Measurements from ENCODE around the gene NXT1.

The NXT1 gene

GRCh38 chr20:23393996-23394775 lies 43.6 kb downstream of the NXT1 start:
- no peak for DNase-seq

GRCh38 chr20:23396950-23397627 lies 46.5 kb downstream of the NXT1 start:
- DNase-seq: no peak

DNA sequence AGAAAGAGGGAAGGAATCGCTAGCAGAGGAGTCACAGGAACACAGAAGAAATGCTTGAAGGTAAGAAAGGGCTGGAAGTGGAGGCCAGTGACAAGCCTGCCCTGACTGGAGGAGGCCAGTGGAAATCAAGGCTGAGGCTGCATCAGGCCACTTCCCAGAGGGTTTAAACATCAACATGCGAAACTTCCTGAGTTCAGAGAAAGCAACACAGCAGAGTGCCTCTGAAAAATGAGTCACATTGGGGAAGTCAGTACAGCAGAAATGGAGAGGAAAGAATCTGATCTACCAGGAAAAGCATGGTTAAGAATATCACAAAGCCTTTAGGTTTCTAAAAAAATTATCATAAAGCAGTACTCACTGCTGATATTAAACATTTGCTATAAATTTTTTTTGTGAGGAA lies 47.4 kb downstream of the NXT1 start:
- no peak for DNase-seq

DNA sequence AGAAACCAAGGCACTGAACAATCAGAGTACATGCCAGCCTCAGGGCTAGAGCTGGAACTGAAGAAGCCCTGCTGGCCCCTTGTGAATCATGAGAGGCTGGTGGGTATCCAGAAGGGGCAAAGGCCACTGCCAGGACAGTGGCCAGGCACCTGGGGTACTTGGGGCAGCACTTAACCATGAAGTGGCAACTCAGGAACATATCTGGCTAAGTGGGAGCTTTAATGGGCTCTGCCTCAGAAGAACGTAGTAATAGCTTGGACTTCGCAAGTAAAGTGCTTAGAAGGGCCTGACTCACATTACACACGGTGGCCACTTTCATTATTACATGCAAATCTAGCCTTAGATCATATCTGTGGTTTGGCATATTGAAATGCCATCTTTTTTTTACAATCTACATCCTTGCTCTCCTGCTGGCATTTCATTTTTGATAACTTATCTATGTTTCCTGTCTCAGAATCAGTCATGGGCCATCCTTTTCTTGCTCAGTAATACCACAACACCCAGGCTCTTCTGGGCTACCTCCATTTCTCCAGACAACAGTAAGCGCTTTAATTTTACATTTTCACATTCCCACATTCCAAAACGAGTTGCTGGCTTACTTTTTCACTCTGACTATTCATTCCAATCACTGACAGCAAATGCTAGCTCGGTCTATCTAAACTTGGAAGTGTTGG lies 49.1 kb downstream of the NXT1 start:
- no peak for DNase-seq

DNA sequence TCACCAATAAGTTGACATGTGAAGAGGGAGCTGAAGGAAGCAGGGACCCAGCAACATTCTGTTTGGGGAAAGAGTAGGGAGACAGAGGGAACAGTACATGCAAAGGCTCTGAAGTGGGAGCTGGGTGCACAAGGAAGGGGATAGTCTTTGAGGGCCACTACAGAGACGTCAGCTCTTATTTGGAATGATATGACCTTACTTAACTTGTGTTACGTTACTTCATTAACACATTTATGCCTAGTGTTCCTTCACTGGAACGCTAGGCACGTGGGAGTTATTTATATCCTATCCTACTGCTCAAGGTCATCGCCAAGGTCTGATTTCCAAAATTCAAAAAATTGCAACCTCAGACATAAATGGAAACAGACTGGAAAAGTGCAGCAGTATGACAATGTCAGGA lies 50.5 kb downstream of the NXT1 start:
- no peak for DNase-seq

DNA sequence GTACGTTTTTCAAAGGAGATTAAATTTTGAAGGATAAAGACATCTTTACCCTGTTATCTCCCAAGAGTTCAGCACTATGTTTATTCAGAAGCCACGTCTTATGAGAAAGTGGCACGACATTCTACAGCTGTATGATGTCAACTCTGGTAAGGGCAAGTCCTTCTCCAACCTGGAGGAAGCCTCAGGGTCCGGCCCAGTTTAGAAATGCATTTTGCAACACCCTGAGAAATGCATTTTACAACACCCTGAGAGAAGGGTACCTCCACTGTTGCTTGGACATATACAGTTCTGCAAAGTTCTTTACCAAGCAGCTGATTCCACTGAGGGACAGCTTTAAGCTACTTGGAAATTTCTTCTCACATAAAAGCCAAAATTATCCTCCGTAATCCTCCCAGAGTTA lies 53.2 kb downstream of the NXT1 start:
- no peak for DNase-seq

DNA sequence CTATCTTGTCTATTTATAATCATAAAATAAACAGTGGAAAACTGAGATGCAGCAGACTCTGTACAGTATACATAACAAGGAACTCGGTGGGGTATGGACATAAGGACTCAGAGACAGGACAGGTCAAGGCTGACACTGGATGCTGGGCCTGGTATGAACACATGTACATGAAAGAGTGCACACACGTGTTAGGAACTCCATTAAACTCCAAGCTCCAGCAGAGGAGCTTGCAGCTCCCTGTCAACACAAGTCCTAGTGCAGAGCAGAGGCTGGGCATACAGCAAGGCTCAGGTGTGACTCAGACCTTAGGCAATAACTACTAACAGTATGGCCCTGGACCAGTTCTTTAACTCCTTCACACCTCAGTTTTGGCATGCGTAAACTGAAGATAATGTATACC lies 53.6 kb downstream of the NXT1 start:
- no peak for DNase-seq
